GM19467 (cell line): ENCODE measurements around the gene ABHD13.
"Not testable (repeated sequence)": the region's sequence is repeated elsewhere in the genome, so short reads cannot be mapped to it uniquely, and the experiment has no call there.

Experiments
- ATAC-seq: cut with Tn5 transposase; IDR thresholded peaks from one replicate; pipeline ENCODE4 v1.9.1; 2021; ENCODE audit warnings: mild to moderate bottlenecking, moderate library complexity; ENCODE audit not compliant: unreplicated experiment

The ABHD13 gene

DNA sequence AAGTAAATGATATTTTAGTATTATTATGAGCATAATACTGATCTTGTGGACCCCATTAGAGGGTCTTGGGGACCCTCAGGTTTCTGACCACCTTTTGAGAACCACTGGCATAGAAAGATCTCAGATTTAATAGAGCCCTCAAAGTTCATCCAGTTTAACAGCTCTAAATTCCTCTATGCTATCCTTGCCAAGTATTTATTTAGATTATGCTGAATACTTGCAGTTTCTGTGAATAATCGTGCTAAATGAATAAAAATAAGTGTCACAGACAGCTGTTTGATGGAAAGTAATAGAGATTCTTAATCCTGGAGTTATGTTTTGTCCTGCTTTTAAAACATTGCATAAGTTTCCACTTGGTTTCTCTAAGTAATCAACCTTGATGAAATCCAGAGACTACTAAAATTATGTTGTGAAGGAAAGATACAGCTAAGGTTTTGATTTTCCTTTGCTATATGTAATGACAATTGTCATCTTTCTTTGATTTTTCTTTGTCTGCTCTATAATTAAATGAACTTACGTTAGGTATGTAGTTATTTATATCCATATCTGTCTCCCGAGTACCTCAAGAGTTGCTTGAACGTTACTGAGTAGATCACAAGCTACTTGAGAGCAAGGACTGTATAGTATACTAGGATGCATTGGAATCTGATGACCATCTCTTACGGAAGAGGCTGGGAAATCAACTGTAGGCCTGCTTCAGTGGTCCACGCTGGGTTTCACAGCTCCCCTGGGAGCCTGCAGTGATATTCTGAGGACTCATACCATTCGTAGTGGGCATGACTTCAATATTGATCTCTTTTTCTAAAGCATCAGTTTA is 5.7 kb downstream of the ABHD13 start:
- no peak for ATAC-seq

GRCh38 chr13:108225440-108225839 is 7.2 kb downstream of the ABHD13 start:
- peak; percentile 56 for ATAC-seq

DNA sequence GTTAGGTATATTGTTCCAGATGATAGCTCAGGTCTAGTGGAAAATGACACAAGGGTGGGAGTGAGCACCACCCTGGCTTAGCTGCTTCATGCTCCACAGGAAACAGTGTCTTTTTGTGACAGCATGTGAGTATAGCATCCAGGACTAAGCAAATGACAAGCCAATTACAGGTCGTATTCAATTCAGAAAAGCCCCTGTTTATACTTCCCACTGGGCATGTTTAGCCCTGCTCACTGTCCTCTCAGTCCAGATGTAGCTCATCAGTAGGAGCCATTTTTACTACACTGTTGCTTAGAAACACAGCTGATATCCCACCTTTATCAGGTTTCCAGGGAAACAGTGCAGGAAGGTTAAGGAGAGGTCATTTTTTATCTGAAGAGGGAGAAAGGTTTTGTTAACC is 8.0 kb downstream of the ABHD13 start:
- ATAC-seq = peak; percentile 12

DNA sequence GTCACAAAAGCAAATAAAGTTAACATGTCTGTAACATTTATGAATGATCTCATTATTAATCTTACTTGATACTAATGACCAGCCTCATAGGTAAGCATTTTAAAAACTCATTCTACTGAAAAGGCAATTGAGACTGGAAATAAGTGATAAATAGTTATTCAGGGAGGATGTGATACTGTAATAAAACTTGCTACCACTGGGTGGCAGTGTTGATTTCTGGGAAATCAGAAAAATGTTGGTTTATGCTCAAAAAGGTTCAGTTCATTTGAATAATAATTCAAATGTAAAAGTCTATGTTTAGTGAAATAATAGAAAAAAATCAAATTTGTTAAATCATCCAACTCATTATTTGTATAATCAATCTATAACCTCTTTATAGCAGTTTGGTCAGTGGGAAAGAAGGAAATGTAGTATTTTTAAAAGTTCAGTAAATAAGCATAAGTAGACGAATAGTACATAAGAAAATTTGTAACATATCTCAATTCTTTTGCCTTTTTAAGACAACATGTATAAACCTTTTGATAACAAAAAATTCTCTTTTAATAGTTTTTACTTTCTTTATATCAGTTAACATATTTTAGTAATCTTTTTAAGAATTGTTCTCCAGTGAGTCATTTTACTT is 9.6 kb downstream of the ABHD13 start:
- ATAC-seq = no peak

- no peak for ATAC-seq
These were observed 12.2 kb downstream of the ABHD13 start for GRCh38 chr13:108230377-108230776.

GRCh38 chr13:108249150-108249549 is 31.0 kb downstream of the ABHD13 start:
- peak; percentile 48 for ATAC-seq

GRCh38 chr13:108257248-108257647 is 39.1 kb downstream of the ABHD13 start:
- no peak for ATAC-seq

GRCh38 chr13:108263621-108264355 is 45.6 kb downstream of the ABHD13 start:
- ATAC-seq = no peak

GRCh38 chr13:108266321-108266990 is 48.3 kb downstream of the ABHD13 start:
- no peak for ATAC-seq

DNA sequence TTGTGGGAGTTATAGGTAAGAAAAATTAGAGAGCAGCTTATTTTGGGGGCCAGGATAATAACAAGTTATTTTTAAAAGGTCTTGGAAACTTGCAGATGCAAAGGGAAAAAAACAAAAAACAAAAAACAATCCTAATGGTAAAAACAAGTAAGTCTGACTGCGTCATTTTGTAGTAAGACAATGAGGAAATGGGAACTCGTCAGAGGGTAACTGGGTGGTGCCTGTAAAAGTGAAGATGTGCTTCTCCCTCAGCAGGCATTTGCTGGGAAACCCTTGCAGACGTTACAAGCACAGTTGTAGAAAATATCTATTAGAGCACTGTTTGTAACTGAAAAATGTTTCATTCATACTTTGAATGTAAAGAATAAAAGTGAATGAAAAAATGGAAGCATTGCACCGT is 49.2 kb downstream of the ABHD13 start:
- ATAC-seq = no peak

DNA sequence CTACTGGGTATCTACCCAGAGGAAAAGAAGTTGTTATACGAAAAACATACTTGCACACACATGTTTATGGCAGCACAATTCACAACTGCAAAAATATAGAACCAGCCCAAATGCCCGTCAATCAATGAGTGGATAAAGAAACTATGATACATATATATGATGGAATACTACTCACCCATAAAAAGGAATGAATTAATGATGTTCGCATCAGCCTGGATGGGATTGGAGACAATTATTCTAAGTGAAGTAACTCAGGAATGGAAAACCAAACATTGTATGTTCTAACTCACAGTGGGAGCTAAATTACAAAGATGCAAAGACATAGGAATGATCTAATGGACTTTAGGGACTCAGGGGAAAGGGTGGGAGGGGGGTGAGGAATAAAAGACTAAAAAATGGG is 49.7 kb downstream of the ABHD13 start:
- ATAC-seq = not testable (repeated sequence)

DNA sequence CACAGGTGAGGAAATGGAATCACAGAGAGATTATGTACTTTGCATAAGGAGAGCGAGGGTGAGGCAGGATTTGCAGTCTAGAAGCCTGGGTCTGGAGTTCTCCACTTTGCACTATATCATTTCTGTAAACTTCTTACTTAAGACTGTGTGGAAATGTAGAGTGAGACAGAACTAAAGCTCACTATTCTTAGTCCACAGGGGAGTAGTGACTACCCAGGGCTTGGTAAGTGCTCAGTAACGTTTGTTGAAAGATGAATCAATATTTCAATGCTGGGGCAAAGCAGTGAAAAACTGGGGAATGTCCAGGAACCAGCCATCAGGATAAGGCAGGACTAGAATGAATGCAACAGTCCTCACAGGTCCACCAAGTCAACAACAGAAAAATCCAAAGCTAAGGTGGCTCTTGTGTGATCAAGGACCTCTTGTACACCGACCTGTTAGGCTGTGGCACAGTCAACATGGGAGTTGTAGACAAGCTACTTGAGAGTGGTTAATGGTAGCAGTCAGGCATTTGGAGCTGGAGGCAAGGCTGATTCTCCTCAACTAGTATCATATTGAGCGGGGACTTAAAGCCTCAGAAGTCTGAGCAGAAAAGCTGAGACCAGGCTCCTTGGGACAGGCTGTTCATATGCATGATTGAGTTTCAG is 50.4 kb downstream of the ABHD13 start:
- no peak for ATAC-seq

DNA sequence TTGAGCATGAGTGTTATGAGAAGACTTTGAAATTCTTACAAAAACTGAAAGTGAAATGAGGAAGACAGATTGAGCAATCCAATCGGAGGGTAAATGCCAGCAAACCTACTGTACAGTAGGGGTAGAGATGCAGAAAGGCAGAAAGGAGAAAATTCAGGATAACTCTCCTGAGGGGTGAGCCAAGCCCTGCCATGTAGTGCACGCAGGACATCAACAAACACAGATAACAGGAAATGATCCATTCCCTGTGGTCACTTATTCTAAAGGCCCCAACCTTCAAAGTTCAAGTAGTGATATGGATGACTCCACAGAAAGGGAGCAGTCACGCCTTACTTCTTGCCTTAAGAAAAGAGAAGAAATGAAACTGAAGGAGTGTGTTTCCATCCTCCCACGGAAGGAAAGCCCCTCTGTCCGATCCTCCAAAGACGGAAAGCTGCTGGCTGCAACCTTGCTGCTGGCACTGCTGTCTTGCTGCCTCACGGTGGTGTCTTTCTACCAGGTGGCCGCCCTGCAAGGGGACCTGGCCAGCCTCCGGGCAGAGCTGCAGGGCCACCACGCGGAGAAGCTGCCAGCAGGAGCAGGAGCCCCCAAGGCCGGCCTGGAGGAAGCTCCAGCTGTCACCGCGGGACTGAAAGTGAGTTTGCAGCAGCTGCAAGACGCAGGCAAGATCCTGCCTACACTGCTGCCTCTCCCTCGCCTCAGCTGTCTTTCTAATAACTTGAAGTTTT is 51.6 kb downstream of the ABHD13 start, which contains the start of gene TNFSF13B:
TSS of gene TNFSF13B (plus strand) at position 118 of the 728 bp plus-strand sequence. CDS start at position 296, 178 bp downstream.
- peak; percentile 74 for ATAC-seq

DNA sequence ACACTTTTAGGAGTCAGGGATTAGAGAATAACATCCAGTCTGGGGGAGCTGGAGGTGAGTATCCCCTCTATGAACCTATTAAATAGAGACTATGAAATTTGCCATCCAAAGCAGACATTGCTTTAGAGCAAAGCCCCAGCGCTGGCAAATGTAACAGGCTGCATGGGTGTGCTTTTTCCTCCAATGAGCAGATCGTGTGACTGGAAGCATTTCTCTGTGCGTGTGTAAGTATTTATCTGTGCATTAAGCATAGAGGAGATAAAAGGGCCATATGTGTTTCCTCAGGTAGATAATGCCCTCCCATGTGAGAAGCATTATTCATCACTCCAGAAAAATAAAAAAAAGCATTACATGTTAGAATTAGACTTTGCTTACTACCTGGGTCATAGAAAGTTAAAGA is 52.2 kb downstream of the ABHD13 start:
- peak; percentile 7 for ATAC-seq

DNA sequence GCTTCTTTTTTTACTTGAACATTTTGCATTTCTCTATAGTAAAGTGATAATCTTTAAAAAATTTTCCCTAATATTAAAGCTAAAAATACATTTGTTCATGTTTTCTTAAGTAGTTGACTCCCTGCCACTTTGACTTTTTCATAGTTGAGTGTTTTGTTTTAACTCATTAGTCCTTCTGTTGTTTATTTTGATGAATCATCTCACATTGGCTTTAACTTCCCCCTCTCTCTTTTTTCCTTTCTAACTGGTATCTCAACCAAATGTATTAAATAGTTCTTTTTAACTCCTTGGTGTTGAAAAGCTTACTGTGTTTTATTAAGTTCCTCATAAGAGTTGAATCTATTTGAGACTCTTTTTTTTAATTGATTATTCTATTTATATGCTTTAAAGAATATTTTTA is 54.1 kb downstream of the ABHD13 start:
- no peak for ATAC-seq

- no peak for ATAC-seq
These were observed 55.4 kb downstream of the ABHD13 start for GRCh38 chr13:108273429-108274118.

DNA sequence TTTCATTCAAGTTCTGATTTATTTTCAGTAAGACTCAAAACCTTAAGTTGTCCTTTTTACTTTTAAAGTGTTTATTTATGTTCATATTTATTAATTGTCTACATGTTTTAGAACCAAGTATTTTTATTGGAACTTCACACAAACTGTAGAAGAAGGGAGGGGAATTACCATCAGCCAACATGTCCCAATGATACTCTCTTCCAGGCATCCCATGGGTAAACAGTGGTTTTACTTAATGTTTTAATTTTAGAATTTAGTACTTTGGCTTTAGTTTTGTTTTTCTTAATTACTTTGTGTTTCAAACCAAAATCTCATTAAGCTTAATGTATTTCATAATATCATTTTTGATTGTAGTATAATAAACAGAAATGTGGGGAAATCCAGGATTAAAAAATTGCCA is 56.5 kb downstream of the ABHD13 start:
- no peak for ATAC-seq

- ATAC-seq = no peak
These were observed 57.9 kb downstream of the ABHD13 start for GRCh38 chr13:108276060-108276459.

- no peak for ATAC-seq
These were observed 60.3 kb downstream of the ABHD13 start for GRCh38 chr13:108278466-108278865.
